ENCODE measurements around the gene FNIP1.

DNA sequence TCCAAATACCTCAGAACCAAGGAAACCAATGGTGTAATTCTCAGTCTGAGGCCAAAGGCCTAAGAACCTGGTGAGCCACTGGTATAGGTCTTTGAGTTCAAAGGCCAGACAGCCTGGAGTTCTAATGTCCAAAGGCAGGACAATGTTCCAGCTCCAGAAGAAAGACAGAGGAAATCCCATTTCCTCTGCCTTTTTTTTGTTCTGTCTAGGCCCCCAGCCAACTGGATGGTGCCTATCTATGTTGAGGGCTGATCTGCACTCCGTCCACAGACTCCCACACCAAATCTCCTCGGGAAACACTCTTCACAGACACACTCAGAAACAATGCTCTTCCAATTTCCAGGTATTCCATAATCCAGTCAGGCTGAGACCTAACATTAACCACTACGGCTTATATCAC lies 30.1 kb downstream of the FNIP1 start:
- TF ChIP-seq EZH2 (optimal IDR thresholded peaks at IDR 0.05; ENCODE audit: low read depth, low read length), result no peak
- TF ChIP-seq CTCF (IDR thresholded peaks at IDR 0.05; ENCODE audit: low read length), result no peak
- no peak for TF ChIP-seq EZH2phosphoT487 (IDR thresholded peaks at IDR 0.05; ENCODE audit: low read length)
